Activated naive CD4-positive, alpha-beta T cell (primary cell): ENCODE results near the gene RBFOX2.
"Not testable (repeated sequence)": the region's sequence is repeated elsewhere in the genome, so short reads cannot be mapped to it uniquely, and the experiment has no call there.

Experiments
- DNase-seq, 4 experiments: peaks; one replicate each; lab custom pipeline; 2025; lab: John Stamatoyannopoulos, UW

Gene RBFOX2

DNA sequence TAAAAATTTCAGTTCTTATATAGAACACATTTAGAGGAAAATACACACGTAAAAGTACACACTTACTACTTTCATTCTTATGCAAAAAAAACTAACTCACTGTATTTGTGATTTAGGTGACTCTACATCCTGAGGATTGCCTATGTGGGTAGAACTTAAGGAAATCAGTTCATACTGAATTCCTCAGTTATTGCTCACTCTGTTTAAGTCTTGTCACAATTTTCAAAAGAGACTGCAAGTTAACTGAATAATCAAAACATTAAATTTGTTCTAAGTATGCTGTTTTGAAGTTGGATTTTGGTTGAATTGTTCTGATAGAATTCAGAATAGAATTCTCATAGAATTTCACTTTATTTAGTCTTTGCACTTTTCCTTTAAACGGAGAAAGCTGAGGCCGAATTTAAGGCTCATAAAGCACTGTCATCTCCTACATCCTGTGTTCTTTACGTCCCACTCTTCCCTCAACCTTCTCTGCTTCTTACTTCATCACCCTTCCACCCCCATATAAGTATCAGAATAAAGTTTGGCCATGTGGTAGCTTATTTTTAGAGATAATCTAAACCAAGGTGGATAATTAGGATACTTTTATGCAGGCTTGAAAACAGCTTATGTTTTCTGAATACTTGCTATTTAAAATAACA is 251.2 kb downstream of the RBFOX2 start:
- no peak for DNase-seq

GRCh38 chr22:35775339-35775738 is 253.3 kb downstream of the RBFOX2 start:
- DNase-seq = no peak

DNA sequence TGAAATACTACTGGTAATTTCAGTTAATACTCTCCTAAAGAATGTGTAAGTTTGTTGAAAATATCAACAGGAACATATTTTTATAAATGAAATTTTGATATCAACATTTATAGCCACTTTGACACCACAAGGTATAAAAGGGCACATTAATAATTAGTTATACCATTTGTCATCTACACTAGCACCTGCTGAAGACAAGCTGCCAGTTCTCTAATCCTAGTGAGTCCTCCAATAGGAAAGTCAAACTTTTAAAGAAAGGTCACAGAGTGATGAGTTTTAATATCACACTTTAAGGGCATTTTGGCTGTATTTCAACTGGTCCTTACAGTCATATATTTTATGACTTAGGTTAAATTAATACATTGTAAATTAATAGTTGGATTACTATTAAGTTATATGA is 258.6 kb downstream of the RBFOX2 start:
- DNase-seq = no peak

DNA sequence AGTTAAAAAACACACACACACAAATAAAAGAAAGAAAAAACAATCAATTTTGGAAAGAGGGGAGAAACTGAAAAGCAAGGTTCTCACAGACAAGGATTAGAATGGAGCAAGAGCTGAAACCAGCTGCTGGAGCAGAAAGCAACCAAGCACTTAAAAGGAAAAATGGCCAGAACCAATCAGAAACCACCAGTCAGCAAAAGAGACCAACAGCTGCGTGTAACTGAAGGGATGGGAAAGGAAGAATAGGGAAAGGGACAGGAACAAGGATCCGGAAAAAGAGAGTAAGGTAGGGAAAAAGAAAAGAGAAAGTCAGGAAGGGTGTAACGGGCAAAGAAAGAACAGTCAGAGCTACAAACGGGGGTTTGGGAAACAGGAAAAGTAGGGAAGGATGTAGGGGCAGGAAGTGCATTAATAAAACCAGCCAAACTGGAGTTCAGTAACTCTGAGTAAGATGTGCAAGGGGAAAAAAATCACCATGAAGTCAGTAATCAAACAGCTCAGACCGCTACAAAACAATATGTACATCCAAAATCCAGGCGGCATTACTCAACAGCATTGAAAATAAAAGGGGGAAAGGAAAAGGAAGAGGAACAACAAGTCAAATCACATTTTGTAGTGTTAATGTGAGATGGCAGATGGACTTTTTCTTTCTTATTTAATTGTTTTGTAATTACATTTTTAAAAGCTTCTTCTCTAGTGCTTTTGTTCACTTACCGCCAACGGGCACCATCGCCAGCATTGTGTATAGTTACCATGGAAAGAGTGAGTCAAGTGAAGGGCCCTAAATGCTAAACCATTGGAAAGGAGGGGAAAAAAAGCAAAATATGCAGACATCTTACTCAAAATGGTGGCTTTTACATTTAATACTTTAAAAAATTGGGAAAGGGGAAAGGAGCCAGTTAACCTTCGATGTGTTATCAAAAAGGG is 261.7 kb downstream of the RBFOX2 start:
- DNase-seq = no peak

DNA sequence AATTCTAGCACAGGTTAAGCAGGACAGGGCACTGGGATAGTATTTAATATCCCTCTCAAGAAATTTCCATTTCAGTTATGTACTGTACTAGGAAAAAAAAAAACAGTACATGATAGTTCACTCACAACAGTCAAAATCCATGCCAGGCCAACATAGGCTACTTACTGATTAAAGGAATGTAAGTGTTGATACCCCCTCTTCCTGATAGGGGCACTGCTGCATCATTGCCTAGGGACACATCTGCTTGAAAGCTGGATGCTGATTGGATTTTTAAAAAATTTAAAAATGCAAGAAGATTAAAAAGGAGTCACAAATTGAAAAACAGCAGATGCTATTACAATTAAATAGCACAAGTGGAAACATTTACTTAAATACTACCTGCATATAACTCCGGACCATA is 267.6 kb downstream of the RBFOX2 start:
- no peak for DNase-seq

- DNase-seq = no peak
Measured at GRCh38 chr22:35758394-35758793, 270.2 kb downstream of the RBFOX2 start.

DNA sequence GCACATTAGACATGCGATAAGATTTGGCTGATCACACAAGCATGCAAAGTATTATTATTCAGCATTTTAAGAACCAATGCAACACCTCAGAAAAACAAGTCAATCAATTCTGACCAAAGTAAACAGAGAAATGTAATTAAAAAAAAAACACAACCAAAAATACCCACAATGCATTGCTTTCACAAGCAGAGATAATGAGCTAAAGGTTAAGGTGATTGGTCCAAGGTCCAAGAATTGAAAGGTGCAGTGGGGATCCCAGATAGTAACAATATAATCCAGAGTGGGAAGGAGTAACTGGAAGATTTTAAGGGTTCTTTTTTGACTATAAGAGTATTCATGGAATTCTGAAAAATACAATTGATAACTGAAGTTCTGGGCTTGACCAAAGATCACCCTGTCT is 271.9 kb downstream of the RBFOX2 start:
- no peak for DNase-seq

- DNase-seq = no peak
Measured at GRCh38 chr22:35754761-35755160, 273.9 kb downstream of the RBFOX2 start.

GRCh38 chr22:35752863-35753189 is 275.8 kb downstream of the RBFOX2 start:
- DNase-seq = no peak

DNA sequence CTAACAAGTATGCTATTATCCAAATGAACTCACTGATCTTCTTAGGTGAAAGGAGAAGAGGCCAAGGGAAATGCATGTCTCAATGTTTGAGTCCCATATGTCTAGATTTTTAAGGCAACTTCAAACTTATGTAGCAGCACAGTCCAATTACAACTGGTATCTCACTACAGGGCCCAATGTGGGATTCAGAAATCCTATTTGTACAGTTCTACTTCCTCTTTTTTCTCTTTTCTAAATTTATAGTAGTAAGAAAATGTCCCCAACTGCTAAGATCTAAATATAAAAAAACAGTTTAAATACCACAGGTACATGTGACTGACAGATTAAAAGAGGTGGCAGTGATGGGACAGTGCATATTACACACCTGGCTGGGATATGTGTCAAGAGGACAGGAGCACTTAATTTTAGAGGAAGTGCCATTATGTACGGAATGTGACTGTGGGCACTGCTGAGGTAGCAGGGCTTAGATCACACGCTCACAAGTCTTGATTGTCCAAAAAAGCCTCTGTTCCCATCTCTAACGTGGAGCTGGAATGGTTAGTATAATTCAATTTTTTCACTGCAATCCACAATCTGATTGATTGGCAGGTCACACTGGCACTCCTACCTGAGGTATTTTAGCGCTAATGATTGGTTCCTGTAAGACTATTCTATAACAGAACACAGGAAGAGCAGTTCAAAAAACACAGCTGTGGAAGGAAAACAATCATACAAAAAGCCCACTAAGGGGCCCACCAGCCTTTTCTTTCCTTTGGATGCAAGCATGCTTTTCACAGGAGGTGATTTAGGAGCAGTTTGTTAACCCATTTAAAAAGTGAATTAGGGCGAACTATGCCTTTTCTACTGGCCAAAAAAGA is 276.4 kb downstream of the RBFOX2 start:
- no peak for DNase-seq

GRCh38 chr22:35749808-35750207 is 278.8 kb downstream of the RBFOX2 start:
- DNase-seq = no peak

DNA sequence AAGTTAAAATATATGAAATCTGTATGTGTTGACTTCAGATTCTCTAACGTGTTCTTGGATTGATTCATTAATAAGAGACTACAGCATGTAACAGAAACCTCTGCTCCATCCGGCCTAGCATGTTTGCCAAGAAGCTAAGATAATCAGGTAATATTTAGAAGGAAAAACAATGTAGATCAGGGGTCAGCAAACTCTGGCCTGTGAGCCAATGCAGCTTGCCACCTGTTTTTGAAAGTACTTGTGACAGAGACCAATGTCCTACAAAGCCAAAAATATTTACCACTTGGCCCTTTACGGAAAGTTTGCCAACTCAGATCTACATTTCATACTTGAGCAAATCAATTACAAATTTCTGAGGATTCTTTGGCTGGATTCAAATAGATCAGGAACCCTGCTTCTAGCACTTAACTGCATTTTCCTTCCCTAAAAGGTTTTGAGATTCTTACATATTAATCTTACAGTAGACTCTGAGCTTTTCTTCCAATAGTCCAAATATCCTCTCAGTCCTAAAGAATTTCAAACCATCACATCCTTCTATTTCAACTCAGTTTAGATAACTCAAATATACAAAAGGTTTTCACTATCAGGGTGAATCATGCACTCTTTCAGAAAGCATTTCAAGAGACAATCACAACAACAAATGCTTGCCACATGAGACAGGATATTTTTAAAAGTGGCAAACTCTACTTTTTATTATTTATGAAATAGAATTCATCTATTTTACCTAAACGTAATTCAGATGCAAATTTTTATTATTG is 281.5 kb downstream of the RBFOX2 start:
- DNase-seq = no peak

DNA sequence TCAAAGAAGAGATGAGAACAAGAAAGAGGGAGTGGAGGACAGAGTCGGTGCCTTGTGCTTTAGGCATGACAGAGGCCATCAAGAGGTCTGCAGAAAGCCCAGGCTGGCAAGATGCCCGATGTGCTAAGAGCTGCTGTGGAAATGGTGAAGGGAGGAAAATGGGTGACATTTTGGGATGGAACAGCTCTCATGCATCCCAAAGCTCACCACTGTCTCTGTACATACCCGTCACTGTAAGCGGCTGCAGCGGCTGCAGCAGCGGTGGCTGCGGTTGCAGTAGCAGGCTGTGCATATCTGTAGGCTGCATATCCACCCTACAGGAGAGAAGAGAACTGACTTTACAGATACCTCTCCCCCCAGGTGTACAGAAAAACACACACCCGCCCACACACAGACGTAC is 282.4 kb downstream of the RBFOX2 start:
- DNase-seq = no peak

DNA sequence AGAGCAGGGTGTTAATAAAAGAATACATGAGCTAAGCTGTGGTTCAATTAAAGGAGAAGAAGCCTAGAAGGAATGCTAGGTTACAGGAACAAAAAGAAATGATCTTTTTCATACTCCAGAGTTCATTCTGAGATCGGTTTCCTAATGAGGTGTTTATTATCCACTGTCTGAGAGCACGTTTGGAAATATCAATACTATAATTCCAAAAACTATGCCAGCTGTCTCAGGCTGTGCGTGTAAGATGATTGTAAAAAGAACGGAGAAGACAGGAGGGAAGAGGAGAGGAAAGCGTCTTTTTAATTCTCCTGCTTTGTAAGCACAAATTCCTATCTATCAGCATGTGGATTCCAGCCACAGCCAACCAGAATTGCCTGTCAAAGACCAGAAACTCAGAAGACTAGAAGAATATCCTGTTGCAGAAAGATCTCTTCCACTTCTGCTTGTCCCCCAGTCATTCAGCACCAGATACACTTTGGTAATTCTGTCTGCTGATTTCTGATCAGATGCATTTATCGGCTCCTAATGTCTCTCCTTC is 285.2 kb downstream of the RBFOX2 start:
- DNase-seq = no peak

- DNase-seq = no peak
Measured at GRCh38 chr22:35742342-35743100, 286.1 kb downstream of the RBFOX2 start.

DNA sequence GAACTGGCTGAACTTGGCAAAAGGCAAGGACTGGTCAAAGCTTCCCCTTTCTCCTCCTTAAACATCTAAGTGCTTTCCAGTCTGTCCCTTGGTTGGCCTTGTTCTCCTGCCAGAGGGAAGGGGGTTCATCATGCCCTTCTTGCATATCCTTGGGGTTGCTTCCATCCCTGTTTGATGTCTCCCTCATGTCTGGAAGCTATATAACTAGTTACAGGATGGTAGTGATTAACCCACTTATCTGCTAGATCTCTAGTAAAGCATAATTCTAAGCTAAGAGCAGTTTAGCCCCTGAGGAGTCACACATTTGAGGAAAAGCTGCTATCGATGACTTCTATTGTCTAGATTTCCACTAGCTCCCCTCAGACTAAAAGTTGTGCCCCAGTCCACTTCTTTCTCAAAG is 288.0 kb downstream of the RBFOX2 start:
- no peak for DNase-seq

GRCh38 chr22:35739931-35740380 is 288.7 kb downstream of the RBFOX2 start:
- DNase-seq = no peak

GRCh38 chr22:35739076-35739930 is 289.3 kb downstream of the RBFOX2 start:
- no peak for DNase-seq

DNA sequence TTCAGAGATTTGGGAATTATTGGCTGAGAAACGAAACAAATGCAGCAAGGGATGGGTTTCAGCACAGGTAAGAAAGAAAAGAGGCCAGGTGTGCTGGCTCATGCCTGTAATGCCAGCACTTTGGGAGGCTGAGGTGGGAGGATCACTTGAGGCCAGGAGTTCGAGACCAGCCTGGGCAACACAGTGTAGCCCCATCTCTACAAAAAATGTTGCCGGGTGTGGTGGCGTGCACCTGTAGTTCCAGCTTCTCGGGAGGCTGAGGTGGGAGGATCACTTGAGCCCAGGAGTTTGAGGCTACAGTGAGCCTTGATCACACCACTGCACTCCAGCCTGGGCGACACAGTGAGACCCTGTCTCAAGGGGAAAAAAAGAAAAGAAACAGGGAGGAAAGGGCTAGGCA is 290.7 kb downstream of the RBFOX2 start:
- not testable (repeated sequence) for DNase-seq

GRCh38 chr22:35736701-35737100 is 291.9 kb downstream of the RBFOX2 start:
- no peak for DNase-seq
